OCI-LY7 (cell line): ENCODE measurements around the gene SCARB2. TPM values are rescaled to one million over a fixed set of nuclear protein-coding genes. Genes with fewer than 3 reads are reported as not detected.

ENCODE experiments used
- BruUV-seq: library from RNA; stranded (reverse); fragments of 400-500 nt; replicated peaks from 2 replicates; lab custom pipeline; 2021; lab: Mats Ljungman, UMichigan
- CTCF ChIA-PET: fragments of 300-600 bp; sonication (Branson Sonifier 250); formaldehyde crosslinking; loops from one replicate; lab custom pipeline; 2022; ENCODE audit warnings: antibody characterized with exemption; ENCODE audit not compliant: unreplicated experiment; lab: Charles Lee
- POLR2A ChIA-PET: fragments of 300-600 bp; sonication (Branson Sonifier 250); formaldehyde crosslinking; loops from one replicate; lab custom pipeline; 2022; ENCODE audit warnings: antibody characterized with exemption; lab: Charles Lee
- DNase-seq: peaks from one replicate; pipeline ENCODE4 v3.0.0-alpha.2; 2015; ENCODE audit warnings: low spot score
- H2AFZ ChIP-seq: fragments of 200-600 bp; sonication (generic), shearing (Covaris generic); 2 replicates; pipeline ENCODE4 v1.6.1; 2014; ENCODE audit warnings: mild to moderate bottlenecking, antibody characterized with exemption, low read length, moderate library complexity
- H3K27ac ChIP-seq: fragments of 200-600 bp; sonication (generic); 2 replicates; pipeline ENCODE4 v1.5.1; 2014; ENCODE audit warnings: mixed run types, low read depth, mild to moderate bottlenecking, moderate library complexity, low read length, inconsistent platforms; ENCODE audit not compliant: poor library complexity, severe bottlenecking
- H3K36me3 ChIP-seq: fragments of 200-600 bp; sonication (generic); 2 replicates; pipeline ENCODE4 v1.6.1; 2014; ENCODE audit warnings: mild to moderate bottlenecking, antibody characterized with exemption, low read length, moderate library complexity, mixed read lengths; ENCODE audit not compliant: insufficient read depth
- H3K4me1 ChIP-seq: fragments of 200-600 bp; sonication (generic); 2 replicates; pipeline ENCODE4 v1.5.1; 2014; ENCODE audit warnings: mild to moderate bottlenecking, low read length; ENCODE audit not compliant: insufficient read depth, poor library complexity, severe bottlenecking
- H3K4me2 ChIP-seq: fragments of 200-600 bp; sonication (generic); 2 replicates; pipeline ENCODE4 v1.6.1; 2014; ENCODE audit warnings: mild to moderate bottlenecking, low read length
- H3K4me3 ChIP-seq: fragments of 200-600 bp; sonication (generic); 2 replicates; pipeline ENCODE4 v1.5.1; 2014; ENCODE audit warnings: mild to moderate bottlenecking, low read depth, low read length; ENCODE audit not compliant: poor library complexity, severe bottlenecking
- H3K79me2 ChIP-seq: fragments of 200-600 bp; sonication (generic); 2 replicates; pipeline ENCODE4 v1.6.1; 2016; ENCODE audit warnings: low read depth, mild to moderate bottlenecking, low read length, moderate library complexity, mixed read lengths; ENCODE audit not compliant: insufficient read depth
- H3K9me2 ChIP-seq: fragments of 200-600 bp; sonication (generic); 2 replicates; pipeline ENCODE4 v1.6.1; 2016; ENCODE audit warnings: mild to moderate bottlenecking, low read length, mixed read lengths; ENCODE audit not compliant: insufficient read depth
- H3K9me3 ChIP-seq: fragments of 200-600 bp; sonication (generic); 2 replicates; pipeline ENCODE4 v1.6.1; 2014; ENCODE audit warnings: mild to moderate bottlenecking, mixed run types, low read length, mixed read lengths
- H4K20me1 ChIP-seq: fragments of 200-600 bp; sonication (generic); 2 replicates; pipeline ENCODE4 v1.6.1; 2014; ENCODE audit warnings: mild to moderate bottlenecking, antibody characterized with exemption, low read length, moderate library complexity, mixed read lengths; ENCODE audit not compliant: insufficient read depth
- EZH2phosphoT487 ChIP-seq: fragments of 200-600 bp; sonication (generic); IDR thresholded peaks from 2 replicates; pipeline ENCODE4 v1.6.1; 2018; ENCODE audit warnings: low read depth, borderline replicate concordance, mild to moderate bottlenecking, mixed run types, antibody characterized with exemption, low read length, moderate library complexity, mixed read lengths
- intact Hi-C: fragments of 100-400 bp; cut with micrococcal nuclease; formaldehyde crosslinking; loops from one replicate; pipeline ENCODE4 v1.10.0; 2022; ENCODE audit not compliant: unreplicated experiment
- total RNA-seq, 2 experiments: library from RNA; depleted of rRNA in 1 of 2; stranded (reverse); fragments of >200 nt in 1 of 2; shearing (Covaris generic) in 1 of 2; gene quantifications; 2 replicates each; pipeline ENCODE4 v1.2.3, GENCODE V29; 2014 to 2022
- TF ChIP-seq, protein P1 (sequence below): fragments of 200-600 bp; sonication (generic); conservative IDR thresholded peaks from 2 replicates; pipeline ENCODE4 v1.5.1; 2014; ENCODE audit warnings: mild to moderate bottlenecking, antibody characterized with exemption, low read length, moderate library complexity, mixed read lengths

The SCARB2 gene
- total RNA-seq, 2 experiments from 2014 or later = 1.1 TPM; not detected in 1

DNA sequence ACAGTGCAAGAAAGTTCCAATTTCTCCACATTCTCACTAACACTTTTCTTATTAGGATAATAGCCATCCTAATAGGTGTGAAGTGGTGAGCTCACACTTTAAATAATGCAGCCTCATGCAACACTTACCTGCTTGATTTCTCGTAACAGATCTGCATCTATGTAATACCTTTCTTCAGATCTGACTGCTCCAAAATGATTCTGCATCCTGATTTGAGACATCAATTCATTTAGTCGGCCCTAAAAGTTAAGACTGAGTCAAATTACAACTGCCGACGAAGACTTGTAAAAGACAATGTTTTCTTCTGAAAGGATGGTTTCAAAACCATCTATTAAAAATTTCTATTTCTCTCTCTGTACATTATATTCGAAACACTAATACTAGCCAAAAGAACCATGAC is 96.1 kb downstream of the SCARB2 start:
- intact Hi-C loops = no loop called here
- no peak for DNase-seq
- Histone ChIP-seq H2AFZ (no peak overlapping the region), H4K20me1 (no peaks in the 10 kb centered on the region), H3K36me3 (peaks cover 96% of the 10 kb centered on the region), H3K4me3 (no peak overlapping the region), H3K9me3 (peaks cover 6% of the 10 kb centered on the region; the same call in 1 of the 2 replicates), H3K9me2 (no peaks in the 10 kb centered on the region), H3K4me2 (no peak overlapping the region), H3K79me2 (no peaks in the 10 kb centered on the region), H3K4me1 (no peaks in the 10 kb centered on the region), H3K27ac (no peak overlapping the region)
- POLR2A ChIA-PET = no interaction called here
- CTCF ChIA-PET = no interaction called here
- no TSS peak for BruUV-seq
- TF ChIP-seq EZH2phosphoT487 = no peak
- TF ChIP-seq, protein P1, sequence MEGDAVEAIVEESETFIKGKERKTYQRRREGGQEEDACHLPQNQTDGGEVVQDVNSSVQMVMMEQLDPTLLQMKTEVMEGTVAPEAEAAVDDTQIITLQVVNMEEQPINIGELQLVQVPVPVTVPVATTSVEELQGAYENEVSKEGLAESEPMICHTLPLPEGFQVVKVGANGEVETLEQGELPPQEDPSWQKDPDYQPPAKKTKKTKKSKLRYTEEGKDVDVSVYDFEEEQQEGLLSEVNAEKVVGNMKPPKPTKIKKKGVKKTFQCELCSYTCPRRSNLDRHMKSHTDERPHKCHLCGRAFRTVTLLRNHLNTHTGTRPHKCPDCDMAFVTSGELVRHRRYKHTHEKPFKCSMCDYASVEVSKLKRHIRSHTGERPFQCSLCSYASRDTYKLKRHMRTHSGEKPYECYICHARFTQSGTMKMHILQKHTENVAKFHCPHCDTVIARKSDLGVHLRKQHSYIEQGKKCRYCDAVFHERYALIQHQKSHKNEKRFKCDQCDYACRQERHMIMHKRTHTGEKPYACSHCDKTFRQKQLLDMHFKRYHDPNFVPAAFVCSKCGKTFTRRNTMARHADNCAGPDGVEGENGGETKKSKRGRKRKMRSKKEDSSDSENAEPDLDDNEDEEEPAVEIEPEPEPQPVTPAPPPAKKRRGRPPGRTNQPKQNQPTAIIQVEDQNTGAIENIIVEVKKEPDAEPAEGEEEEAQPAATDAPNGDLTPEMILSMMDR = no peak

GRCh38 chr4:76116821-76117220 is 96.8 kb downstream of the SCARB2 start:
- Histone ChIP-seq H3K4me2 (no peak overlapping the region), H3K36me3 (peaks cover 95% of the 10 kb centered on the region), H3K27ac (no peak overlapping the region), H3K9me3 (no peaks in the 10 kb centered on the region), H3K9me2 (no peaks in the 10 kb centered on the region), H3K4me3 (no peak overlapping the region), H3K4me1 (no peaks in the 10 kb centered on the region), H2AFZ (no peak overlapping the region), H3K79me2 (no peaks in the 10 kb centered on the region), H4K20me1 (no peaks in the 10 kb centered on the region)
- no peak for TF ChIP-seq EZH2phosphoT487
- TF ChIP-seq, protein P1 = no peak
- POLR2A ChIA-PET = no interaction called here
- no TSS peak for BruUV-seq
- CTCF ChIA-PET = no interaction called here
- intact Hi-C loops = no loop called here
- no peak for DNase-seq

Other genes with a start within 250 kb of the SCARB2 start
- 21.4 and 23.0 TPM in 2 replicates for gene SDAD1, start 222.9 kb downstream of the SCARB2 start, total RNA-seq (2014; rRNA removed; shearing (Covaris generic))
- gene SDAD1, start 222.9 kb downstream of the SCARB2 start, total RNA-seq (2022) = 42.7 and 46.7 TPM in 2 replicates
- 0.13 TPM in 1 of 2 replicates, not detected in the other for gene CXCL9, start 206.3 kb downstream of the SCARB2 start, total RNA-seq (2014; rRNA removed; shearing (Covaris generic))
- not detected in 2 replicates for gene CXCL9, start 206.3 kb downstream of the SCARB2 start, total RNA-seq (2022)
- gene CXCL10, start 190.3 kb downstream of the SCARB2 start, total RNA-seq (2014; rRNA removed; shearing (Covaris generic)) = not detected in 2 replicates
- gene CXCL10, start 190.3 kb downstream of the SCARB2 start, total RNA-seq (2022) = not detected in 2 replicates
- gene CXCL11, start 177.8 kb downstream of the SCARB2 start, total RNA-seq (2014; rRNA removed; shearing (Covaris generic)) = not detected in 2 replicates
- 0.40 TPM in 1 of 2 replicates, not detected in the other for gene CXCL11, start 177.8 kb downstream of the SCARB2 start, total RNA-seq (2022)
- gene ART3, start 139.1 kb downstream of the SCARB2 start, total RNA-seq (2014; rRNA removed; shearing (Covaris generic)) = not detected in 2 replicates
- not detected in 2 replicates for gene ART3, start 139.1 kb downstream of the SCARB2 start, total RNA-seq (2022)
- gene NUP54, start 65.4 kb downstream of the SCARB2 start, total RNA-seq (2014; rRNA removed; shearing (Covaris generic)) = 29.2 and 40.2 TPM in 2 replicates
- gene NUP54, start 65.4 kb downstream of the SCARB2 start, total RNA-seq (2022) = 50.8 and 52.6 TPM in 2 replicates
- not detected in 2 replicates for gene FAM47E, start 37.9 kb upstream of the SCARB2 start, total RNA-seq (2014; rRNA removed; shearing (Covaris generic))
- not detected in 2 replicates for gene FAM47E, start 37.9 kb upstream of the SCARB2 start, total RNA-seq (2022)
- gene STBD1, start 92.9 kb upstream of the SCARB2 start, total RNA-seq (2014; rRNA removed; shearing (Covaris generic)) = not detected in 2 replicates
- gene STBD1, start 92.9 kb upstream of the SCARB2 start, total RNA-seq (2022) = not detected in 2 replicates
- not detected in 2 replicates for gene CCDC158, start 207.3 kb upstream of the SCARB2 start, total RNA-seq (2014; rRNA removed; shearing (Covaris generic))
- not detected in 2 replicates for gene CCDC158, start 207.3 kb upstream of the SCARB2 start, total RNA-seq (2022)
- not detected in 2 replicates for gene SHROOM3, start 221.4 kb upstream of the SCARB2 start, total RNA-seq (2014; rRNA removed; shearing (Covaris generic))
- gene SHROOM3, start 221.4 kb upstream of the SCARB2 start, total RNA-seq (2022) = not detected in 2 replicates